ENCODE data around the gene HACD2. TPM values are rescaled to one million over a fixed set of nuclear protein-coding genes. Genes with fewer than 3 reads are reported as not detected.
"Not testable (repeated sequence)": the region's sequence is repeated elsewhere in the genome, so short reads cannot be mapped to it uniquely, and the experiment has no call there.

HACD2 gene
- total RNA-seq, 1 experiment from 2014 or later: 27.4 TPM

- Histone ChIP-seq H2BK5ac (ENCODE audit: insufficient read length, low read length) (no peak overlapping the region), H3K4me2 (ENCODE audit: insufficient read depth, insufficient read length, low read length) (no peak overlapping the region), H2BK120ac (ENCODE audit: low read depth, low read length, poor library complexity, severe bottlenecking) (no peak overlapping the region), H3K56ac (ENCODE audit: insufficient read length, low read depth, low read length) (no peak overlapping the region), H2BK12ac (ENCODE audit: insufficient read length, low read depth, low read length) (no peak overlapping the region), H3K9me3 (ENCODE audit: control insufficient read depth, low read depth, low read length) (no peaks in the 10 kb centered on the region), H3K23me2 (ENCODE audit: insufficient read length, low read depth, low read length, poor library complexity, severe bottlenecking) (no peaks in the 10 kb centered on the region), H2BK15ac (ENCODE audit: low read depth, low read length) (no peak overlapping the region), H3K9ac (ENCODE audit: extremely low read depth, insufficient read length, low read length) (no peak overlapping the region), H4K91ac (ENCODE audit: insufficient read length, low read depth, low read length) (no peak overlapping the region), H3K79me1 (ENCODE audit: insufficient read depth, low read depth, low read length, poor library complexity, severe bottlenecking) (peaks cover 2% of the 10 kb centered on the region), H4K20me1 (ENCODE audit: control insufficient read depth, insufficient read depth, insufficient read length) (no peaks in the 10 kb centered on the region), H3K18ac (ENCODE audit: insufficient read length, low read depth, low read length) (no peak overlapping the region), H3K4ac (ENCODE audit: low read depth, low read length) (no peak overlapping the region), H3T11ph (ENCODE audit: low read length) (no peak overlapping the region), H3K27ac (ENCODE audit: insufficient read length, low read depth, low read length) (no peak overlapping the region), H3K4me1 (ENCODE audit: insufficient read depth, low read length) (no peaks in the 10 kb centered on the region), H3K14ac (ENCODE audit: insufficient read depth, low read length) (no peak overlapping the region), H2BK20ac (ENCODE audit: low read depth, low read length, poor library complexity, severe bottlenecking) (no peak overlapping the region), H3K27me3 (ENCODE audit: insufficient read depth, low read length) (no peaks in the 10 kb centered on the region), H4K5ac (ENCODE audit: insufficient read length, low read depth, low read length) (no peak overlapping the region), H2AK5ac (ENCODE audit: insufficient read length, low read length) (no peak overlapping the region), H4K8ac (replicated peaks; ENCODE audit: insufficient read length, low read depth, low read length) (no peak overlapping the region), H2AFZ (ENCODE audit: low read length) (no peak overlapping the region), H3K79me2 (ENCODE audit: insufficient read depth, low read length) (no peaks in the 10 kb centered on the region), H3K23ac (ENCODE audit: insufficient read length, low read depth, low read length) (no peak overlapping the region)
- WGBS (ENCODE audit: extremely low coverage, insufficient read length, low lambda C conversion rate): no CpG with 5 or more reads among the region's 5 CpGs
- DNase-seq: peak; percentile 50
- no peak overlapping the region for H3K4me3 Mint-ChIP-seq
- peak overlapping the region in 2 of 3 experiments; percentile 15 to 62; a peak in 3 of 7 replicates for H3K27ac Mint-ChIP-seq
- peaks cover 6% of the 10 kb centered on the region in 2 experiments; a peak in 3 of 4 replicates for H3K4me1 Mint-ChIP-seq
- no peaks in the 10 kb centered on the region for H3K27me3 Mint-ChIP-seq (ENCODE audit: low read depth)
- H3K9me3 Mint-ChIP-seq: no peaks in the 10 kb centered on the region
- H3K36me3 Mint-ChIP-seq (ENCODE audit: insufficient read depth in 1 of 3, low read depth in 3 of 3): no peaks in the 10 kb centered on the region; a peak in 1 of 7 replicates
- TF ChIP-seq CTCF (conservative IDR thresholded peaks at IDR 0.05): no peak
Observed at GRCh38 chr3:123605789-123606234, 21.0 kb upstream of the HACD2 start.

- H2AFZ ChIP-seq (ENCODE audit: low read length); H3K14ac ChIP-seq (ENCODE audit: insufficient read depth, low read length); H3K36me3 Mint-ChIP-seq (ENCODE audit: insufficient read depth in 1 of 3, low read depth in 3 of 3): not testable (repeated sequence)
Observed at GRCh38 chr3:123603153-123603552, 18.3 kb upstream of the HACD2 start.

More at GRCh38 chr3:123603153-123603552, 18.3 kb upstream of the HACD2 start:
- H3K9ac ChIP-seq (ENCODE audit: extremely low read depth, insufficient read length, low read length); H2AK5ac ChIP-seq (ENCODE audit: insufficient read length, low read length); H3K4me1 Mint-ChIP-seq; H3K56ac ChIP-seq (ENCODE audit: insufficient read length, low read depth, low read length); H3K4ac ChIP-seq (ENCODE audit: low read depth, low read length); H3K27me3 Mint-ChIP-seq (ENCODE audit: low read depth); H4K91ac ChIP-seq (ENCODE audit: insufficient read length, low read depth, low read length); H4K8ac ChIP-seq (replicated peaks; ENCODE audit: insufficient read length, low read depth, low read length); H3K27ac ChIP-seq (ENCODE audit: insufficient read length, low read depth, low read length); H3K9me3 ChIP-seq (ENCODE audit: control insufficient read depth, low read depth, low read length); H3K23ac ChIP-seq (ENCODE audit: insufficient read length, low read depth, low read length); H3K23me2 ChIP-seq (ENCODE audit: insufficient read length, low read depth, low read length, poor library complexity, severe bottlenecking); H3K27ac Mint-ChIP-seq; H3K18ac ChIP-seq (ENCODE audit: insufficient read length, low read depth, low read length); H4K20me1 ChIP-seq (ENCODE audit: control insufficient read depth, insufficient read depth, insufficient read length); H3K4me2 ChIP-seq (ENCODE audit: insufficient read depth, insufficient read length, low read length); H2BK5ac ChIP-seq (ENCODE audit: insufficient read length, low read length); H2BK12ac ChIP-seq (ENCODE audit: insufficient read length, low read depth, low read length); H2BK20ac ChIP-seq (ENCODE audit: low read depth, low read length, poor library complexity, severe bottlenecking); H3K9me3 Mint-ChIP-seq; H3K27me3 ChIP-seq (ENCODE audit: insufficient read depth, low read length); H4K5ac ChIP-seq (ENCODE audit: insufficient read length, low read depth, low read length); H3K79me1 ChIP-seq (ENCODE audit: insufficient read depth, low read depth, low read length, poor library complexity, severe bottlenecking); H3K4me1 ChIP-seq (ENCODE audit: insufficient read depth, low read length); H3T11ph ChIP-seq (ENCODE audit: low read length); DNase-seq; H2BK15ac ChIP-seq (ENCODE audit: low read depth, low read length); H3K4me3 Mint-ChIP-seq; H3K79me2 ChIP-seq (ENCODE audit: insufficient read depth, low read length); H2BK120ac ChIP-seq (ENCODE audit: low read depth, low read length, poor library complexity, severe bottlenecking): not testable (repeated sequence)
- WGBS (ENCODE audit: extremely low coverage, insufficient read length, low lambda C conversion rate): no CpG with 5 or more reads among the region's 2 CpGs

Measured in H9 (cell line).